GM18861 (cell line): Measurements from ENCODE around the gene LRRC37B.
A peak's percentile ranks its signal among the peaks of the same experiment; 100 is the strongest.
"Not testable (repeated sequence)": the region's sequence is repeated elsewhere in the genome, so short reads cannot be mapped to it uniquely, and the experiment has no call there.

Source experiments
- ATAC-seq: cut with Tn5 transposase; IDR thresholded peaks from one replicate; pipeline ENCODE4 v1.9.1; 2021; ENCODE audit not compliant: unreplicated experiment

The LRRC37B gene

DNA sequence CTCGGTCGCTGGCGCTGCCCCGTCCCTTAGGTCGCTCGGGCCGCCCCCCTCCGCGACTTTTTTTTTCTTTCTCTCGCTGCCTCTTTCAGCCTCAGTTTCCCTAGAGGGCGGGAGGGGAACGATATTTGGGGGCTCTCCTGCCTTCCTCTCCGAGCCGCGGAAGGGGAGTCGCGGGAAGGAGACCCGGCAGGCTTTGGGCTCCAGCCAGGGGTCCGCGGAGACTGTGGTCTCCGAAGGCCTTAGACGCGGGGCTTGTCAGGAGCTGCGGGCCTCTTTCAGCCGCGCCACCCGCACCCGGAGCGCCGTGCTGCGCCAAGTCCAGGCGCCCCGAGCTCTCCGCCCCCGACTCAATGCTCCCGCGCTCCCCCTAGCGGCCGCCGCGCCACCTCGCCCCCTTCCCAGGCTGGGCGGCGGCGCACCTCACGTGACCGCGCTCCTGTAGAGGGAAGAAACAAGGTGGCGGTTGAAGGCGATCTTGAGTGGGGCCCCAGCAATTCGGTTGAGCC lies at the start of gene LRRC37B:
LRRC37B (plus strand) TSS at position 427 of the 506 bp plus-strand sequence. CDS start 14,010 bp downstream, outside the sequence.
- peak; percentile 65 for ATAC-seq

DNA sequence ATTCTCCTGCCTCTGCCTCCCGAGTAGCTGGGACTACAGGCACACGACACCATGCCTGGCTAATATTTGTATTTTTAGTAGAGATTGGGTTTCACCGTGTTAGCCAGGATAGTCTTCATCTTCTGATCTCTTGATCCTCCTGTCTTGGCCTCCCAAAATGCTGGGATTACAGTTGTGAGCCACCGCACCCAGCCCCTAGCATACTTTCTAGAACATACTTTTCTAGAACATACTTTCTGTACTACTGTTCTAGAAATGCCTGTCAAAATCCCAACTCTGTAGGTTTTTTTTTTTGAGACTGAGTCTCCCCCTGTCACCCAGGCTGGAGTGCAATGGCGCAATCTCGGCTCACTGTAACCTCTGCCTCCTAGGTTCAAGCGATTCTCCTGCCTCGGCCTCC lies 43.1 kb upstream of the LRRC37B start:
- ATAC-seq: not testable (repeated sequence)

DNA sequence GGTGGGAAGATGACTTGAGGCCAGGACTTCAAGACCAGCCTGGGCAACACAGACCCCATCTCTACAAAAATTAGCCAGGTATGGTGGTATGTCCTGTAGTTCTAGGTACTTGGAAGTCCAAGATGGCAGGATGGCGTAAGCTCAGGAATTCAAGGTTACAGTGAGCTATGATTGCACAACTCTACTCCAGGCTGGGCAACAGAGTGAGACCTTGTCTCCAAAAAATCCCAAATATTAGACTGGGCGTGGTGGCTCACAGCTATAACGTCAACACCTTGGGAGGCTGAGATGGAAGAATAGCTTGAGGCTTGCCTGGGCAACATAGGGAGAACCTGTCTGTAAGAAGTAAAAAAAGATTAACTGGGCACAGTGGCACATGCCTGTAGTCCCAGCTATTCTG lies 39.5 kb upstream of the LRRC37B start:
- ATAC-seq: no peak

DNA sequence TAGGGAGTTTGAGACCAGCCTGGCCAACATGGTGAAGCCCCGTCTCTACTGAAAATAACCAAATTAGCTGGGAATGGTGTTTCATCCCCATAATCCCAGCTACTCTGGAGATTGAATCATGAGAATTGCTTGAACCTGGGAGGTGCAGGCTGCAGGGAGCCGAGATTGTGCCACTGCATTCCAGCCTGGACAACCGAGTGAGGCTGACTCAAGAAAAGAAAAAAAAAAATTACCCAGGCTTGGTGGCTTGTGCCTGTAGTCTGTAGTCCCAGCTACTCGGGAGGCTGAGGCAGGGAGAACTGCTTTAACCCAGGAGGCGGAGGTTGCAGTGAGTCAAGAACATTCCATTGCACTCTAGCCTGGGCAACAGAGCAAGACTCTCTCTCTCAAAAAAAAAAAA lies 36.8 kb upstream of the LRRC37B start:
- ATAC-seq: not testable (repeated sequence)

DNA sequence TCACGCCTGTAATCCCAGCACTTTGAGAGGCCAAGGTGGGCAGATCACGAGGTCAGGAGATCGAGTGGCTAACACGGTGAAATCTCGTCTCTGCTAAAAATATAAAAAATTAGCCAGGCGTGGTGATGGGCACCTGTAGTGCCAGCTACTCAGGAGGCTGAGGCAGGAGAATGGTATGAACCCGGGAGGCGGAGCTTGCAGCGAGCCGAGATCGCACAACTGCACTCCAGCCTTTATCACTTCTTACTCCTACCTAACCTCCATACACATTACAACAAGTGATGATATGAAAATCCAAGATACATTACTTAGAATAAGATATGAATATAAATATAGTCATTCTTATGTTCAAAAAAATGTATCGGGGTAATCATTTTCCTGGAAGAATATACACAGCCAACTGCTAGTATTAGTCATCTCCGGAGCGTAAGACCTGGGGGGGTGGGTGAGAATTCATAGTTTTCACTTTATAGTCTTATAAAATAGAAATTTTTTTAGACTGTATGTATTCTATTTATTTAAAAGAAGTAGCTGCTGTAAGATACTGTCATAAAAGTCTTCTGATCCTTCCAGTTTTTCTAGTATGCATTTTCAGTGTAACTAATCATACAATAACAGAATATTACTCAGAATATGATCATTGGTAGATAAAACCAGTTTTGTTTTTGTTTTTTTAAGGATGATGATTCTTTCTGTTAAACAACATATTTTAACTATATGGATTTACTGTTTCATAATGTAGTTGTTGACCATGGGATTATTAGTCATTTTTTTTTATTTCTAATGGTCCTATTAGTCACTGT lies 32.7 kb upstream of the LRRC37B start:
- ATAC-seq: not testable (repeated sequence)

DNA sequence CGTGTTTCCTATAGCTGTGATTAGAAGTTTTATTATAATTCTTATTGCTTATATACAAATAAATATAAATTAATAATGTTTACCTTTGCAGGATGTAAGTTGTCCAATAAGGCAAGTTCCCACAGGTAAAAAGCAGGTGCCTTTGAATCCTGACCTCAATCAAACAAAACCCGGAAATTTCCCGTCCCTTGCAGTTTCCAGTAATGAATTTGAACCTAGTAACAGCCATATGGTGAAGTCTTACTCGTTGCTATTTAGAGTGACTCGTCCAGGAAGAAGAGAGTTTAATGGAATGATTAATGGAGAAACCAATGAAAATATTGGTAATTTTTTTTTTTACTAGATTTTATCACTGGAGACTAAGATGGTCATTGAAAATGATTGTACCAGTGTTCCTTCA lies 31.8 kb upstream of the LRRC37B start:
- not testable (repeated sequence) for ATAC-seq

DNA sequence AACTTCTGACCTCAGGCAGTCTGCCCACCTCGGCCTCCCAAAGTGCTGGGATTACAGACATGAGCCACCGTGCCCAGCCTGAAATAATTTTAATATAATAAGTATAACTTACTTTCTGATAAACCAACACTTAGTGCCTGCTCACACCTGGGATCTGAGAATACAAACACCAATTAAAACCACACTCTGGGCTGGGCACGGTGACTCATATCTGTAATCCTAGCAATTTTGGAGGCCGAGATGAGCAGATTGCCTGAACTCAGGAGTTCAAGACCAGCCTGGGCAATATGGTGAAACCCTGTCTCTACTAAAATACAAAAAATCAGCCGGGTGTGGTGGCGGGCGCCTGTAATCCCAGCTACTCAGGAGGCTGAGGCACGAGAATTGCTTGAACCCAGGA lies 15.4 kb upstream of the LRRC37B start:
- ATAC-seq: not testable (repeated sequence)

DNA sequence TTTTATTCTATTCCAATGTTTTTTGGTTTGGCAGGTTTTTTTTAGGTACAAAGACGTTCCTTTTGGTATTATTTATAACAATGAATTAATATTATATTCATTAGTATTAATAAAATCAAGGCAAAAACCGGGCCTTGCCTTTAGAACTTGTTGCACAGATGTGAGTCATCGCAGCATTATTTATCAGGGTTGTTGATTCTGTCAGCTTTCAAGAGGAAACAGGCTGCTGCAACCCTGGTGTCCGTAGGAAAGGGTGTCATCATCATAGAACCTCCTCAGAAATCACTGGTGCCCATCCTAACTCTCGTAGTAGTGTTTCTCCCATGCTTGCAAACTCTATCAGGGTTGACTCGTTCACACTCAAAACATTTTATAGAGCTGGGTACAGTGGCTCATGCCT lies 10.2 kb upstream of the LRRC37B start:
- no peak for ATAC-seq

DNA sequence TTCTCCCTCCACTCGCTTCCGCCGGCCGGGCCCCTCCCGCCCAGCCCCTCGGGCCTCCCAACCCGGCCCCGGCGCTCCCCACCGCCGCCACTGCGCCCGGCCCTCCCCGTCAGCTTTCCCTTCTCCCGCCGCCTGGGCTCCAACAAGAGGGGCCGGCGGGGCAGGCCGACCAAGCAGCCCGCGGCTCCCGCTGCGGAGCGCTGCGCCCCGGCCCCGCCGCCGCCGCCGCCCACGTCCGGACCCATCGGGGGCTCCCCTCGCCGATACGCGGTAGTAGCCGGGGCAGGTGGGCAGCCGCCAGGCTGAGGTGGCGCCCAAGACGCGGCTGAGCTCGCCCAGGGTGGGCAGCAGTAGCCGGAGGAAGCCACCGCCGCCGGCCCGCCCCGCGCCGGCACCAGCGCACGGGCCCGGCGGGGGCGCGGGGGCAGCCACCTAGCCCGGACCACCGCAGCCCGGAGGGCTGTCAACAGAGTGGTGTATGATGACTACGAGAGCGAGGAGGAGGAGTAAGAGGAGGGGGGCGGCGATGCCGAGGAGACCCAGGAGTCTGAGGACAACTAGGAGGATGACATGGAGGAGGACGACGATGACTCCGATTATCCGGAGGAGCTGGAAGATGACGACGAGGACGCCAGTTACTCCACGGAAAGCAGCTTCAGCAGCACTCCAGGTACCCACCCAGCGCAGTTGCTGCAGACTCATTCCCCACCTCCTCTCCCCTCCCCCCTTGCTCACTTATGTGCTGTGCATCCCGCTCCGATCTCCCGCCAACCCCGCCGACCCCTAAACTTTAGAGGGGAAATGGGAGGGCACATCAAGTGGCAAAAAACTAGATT lies 498 bp downstream of the LRRC37B start:
- ATAC-seq: peak; percentile 22

DNA sequence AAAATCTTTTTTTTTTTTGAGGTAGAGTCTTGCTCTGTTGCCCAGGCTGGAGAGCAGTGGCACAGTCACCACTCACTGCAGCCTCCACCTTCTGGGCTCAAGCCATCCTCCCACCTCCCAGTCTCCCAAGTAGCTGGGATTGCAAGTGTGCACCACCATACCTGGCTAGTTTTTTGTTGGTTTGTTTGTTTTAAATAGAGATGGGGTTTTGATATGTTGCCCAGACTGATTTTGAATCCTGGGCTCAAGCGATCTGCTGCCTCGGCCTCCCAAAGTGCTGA lies 2.0 kb downstream of the LRRC37B start:
- ATAC-seq: no peak

DNA sequence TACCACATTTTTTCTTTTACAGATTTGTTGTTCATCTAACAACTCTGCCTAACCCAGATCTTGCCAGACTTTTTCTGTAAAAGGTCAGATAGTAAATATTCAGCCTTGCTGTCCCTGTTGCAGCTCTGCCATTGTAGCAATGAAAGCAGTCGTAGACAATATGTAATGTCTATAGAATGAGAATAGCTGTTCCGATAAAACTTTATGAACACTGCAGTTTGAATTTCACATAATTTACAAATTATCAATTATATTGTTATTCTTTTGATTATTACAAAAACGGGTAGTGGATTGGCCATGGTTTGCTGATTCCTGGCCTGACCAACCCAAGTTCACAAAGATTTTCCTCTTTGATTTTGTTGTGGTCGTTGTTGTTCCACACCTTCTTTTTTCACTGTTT lies 2.9 kb downstream of the LRRC37B start:
- no peak for ATAC-seq

DNA sequence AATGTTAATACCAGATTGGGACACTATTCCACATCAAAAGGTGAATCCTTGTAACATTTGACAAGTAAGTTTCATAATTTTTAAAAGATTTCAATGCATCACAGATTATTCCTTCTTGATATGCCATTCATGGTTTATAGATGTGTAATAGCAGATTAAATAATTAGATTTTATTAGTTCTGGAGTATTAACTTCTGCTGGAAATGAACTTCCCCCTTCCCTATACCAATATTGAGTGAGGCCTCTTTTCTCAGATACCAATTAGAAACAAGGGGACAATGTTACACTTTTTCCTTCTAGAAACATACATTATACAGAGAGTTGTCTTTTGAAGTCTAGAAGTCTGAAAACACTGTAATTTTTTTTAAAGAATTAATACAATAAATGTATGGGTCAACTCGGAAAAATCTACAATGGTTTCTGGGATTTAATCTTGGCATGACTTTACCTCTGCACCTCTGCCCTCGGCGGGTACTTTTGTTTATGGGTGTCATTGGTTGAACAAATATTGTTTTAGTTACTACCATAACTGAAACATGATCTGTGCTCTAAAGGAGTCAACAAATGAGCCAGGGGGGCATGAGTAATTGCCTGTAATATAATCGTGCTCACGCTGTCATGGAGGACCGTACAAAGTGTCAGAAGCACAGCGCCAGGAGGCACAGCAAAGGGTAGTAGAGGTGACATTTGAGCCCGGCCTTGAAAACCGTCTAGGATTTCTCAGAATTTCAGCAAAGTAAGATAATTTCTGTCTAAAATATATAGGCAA lies 8.2 kb downstream of the LRRC37B start:
- no peak for ATAC-seq

DNA sequence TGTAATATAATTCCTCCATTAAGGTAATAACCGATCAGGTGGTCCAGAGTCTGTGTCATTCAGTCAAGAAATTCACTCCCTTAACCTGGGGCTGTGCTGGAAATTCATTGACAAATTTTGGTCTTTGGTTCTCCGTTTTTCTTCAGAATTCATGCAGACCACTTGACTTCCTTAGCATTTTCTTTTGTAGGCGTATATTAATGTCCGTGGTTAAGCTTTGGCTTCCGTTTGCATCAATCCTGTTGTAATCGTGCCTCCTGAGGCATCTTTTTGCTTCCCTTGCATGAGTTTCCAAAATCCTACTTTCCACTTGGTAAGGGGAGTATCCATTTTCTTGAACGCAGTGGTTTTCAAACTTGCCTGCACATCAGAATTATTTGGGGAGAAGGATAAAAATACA lies 9.0 kb downstream of the LRRC37B start:
- ATAC-seq: no peak

DNA sequence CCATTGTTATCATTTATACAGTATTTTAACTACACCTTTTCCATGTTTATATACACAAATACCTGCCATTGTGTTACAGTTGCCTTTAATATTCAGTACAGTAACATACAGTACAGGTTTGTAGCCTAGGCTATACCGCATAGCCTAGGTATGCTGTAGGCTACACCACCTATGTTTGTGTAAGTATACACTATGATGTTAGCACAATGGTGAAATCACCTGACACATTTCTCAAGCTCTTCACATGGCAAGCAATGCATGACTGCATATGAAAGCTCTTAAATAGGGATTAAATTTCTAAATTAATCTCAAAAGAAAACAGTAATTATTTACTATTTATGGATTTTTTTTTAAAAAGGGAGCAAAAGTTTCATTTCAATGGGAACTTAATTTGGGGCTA lies 12.0 kb downstream of the LRRC37B start:
- no peak for ATAC-seq

DNA sequence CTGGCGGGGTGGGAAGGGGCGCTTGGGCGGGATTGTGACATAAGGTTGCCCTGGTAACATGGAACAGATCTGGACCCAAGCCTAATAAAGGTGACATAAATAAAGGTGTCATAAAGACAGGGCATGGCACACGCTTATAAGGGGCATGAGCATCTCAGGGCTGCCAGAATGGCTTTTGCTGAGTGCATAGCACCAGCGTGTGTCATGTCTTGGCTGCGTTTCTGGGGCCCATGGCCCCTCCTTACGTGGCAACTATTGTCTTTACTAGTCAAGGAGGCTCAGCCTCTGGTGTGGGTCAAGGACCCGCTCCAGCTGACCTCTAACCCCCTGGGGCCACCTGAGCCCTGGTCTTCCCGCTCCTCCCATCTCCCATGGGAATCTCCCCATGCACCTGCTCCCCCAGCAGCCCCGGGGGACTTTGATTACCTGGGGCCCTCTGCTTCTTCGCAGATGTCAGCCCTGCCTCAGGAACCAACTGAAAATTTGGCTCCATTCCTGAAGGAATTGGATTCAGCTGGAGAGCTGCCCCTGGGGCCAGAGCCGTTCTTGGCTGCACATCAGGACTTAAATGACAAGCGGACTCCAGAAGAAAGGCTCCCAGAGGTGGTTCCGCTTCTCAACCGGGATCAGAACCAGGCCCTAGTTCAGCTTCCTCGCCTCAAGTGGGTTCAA lies 13.9 kb downstream of the LRRC37B start:
- no peak for ATAC-seq

DNA sequence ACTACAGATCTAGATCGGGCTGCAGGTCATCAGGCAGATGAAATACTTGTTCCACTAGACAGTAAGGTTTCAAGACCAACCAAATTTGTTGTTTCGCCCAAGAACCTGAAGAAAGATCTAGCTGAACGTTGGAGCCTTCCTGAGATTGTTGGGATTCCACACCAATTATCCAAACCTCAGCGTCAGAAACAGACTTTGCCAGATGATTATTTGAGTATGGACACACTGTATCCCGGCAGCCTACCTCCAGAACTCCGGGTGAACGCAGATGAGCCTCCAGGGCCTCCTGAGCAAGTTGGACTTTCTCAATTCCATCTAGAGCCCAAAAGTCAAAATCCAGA lies 14.4 kb downstream of the LRRC37B start:
- no peak for ATAC-seq

DNA sequence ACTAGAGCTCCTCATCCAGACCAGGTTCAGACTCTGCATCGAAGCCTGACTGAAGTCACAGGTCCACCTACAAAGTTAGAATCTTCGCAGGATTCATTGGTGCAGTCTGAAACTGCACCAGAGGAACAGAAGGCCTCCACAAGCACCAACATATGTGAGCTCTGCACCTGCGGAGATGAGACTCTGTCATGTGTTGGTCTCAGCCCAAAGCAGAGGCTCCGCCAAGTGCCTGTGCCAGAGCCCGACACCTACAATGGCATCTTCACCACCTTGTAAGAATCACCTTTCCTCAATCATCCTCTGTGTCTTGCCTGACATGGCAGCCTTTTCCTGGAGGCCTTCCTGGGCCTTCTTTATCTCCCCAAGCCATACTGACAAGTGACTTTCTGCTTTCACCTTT lies 15.4 kb downstream of the LRRC37B start:
- ATAC-seq: not testable (repeated sequence)

DNA sequence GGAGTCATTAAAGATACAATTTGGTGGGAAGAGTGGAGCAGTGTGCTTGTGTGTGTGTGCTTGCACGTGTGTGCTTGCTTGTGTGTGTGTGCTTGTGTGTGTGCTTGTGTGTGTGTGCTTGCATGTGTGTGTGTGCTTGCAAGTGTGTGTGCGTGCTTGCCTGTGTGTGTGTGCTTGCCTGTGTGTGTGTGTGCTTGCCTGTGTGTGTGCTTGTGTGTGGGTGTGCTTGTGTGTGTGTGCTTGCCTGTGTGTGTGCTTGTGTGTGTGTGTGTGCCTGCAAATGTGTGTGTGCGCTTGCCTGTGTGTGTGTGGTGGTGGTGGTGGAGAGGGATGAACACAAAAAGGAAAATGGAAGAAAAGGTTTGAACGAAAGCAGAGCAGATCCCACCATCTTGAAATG lies 20.1 kb downstream of the LRRC37B start:
- ATAC-seq: not testable (repeated sequence)

DNA sequence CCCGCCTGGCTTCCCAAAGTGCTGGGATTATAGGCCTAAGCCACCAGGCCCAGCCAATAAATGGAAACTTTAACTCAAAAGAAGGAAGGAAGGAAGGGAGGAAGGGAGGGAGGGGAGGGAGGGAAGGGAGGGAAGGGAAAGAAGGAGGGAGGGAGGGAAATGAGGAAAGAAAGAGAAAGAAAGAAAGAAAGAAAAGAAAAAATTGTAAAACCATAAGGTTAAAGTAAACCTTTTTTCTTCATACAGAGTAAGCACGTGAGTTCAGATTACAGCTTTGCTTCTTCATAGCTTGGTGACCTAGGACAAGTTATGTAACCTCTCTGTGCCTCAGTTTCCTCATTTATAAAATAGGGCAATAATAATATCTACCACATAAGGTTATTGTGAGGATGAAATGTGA lies 26.0 kb downstream of the LRRC37B start:
- no peak for ATAC-seq

DNA sequence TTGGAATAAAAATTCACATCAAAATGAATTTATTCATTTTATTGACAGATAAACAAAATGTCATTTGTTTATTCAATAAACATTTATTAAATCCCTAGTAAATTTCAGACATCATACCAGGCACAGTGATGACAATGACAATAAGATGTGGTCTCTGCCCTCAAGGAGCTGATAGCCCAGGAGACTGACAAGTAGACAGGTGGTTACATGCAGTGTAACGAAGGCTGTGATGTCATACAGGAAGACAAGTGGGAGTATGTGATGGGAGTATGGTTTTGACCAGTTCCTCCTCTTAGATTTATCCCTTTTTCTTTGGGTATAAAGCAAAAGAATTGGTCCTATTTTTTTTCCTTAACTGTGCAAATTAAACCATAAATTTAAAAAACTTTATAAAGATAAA lies 26.6 kb downstream of the LRRC37B start:
- ATAC-seq: not testable (repeated sequence)

DNA sequence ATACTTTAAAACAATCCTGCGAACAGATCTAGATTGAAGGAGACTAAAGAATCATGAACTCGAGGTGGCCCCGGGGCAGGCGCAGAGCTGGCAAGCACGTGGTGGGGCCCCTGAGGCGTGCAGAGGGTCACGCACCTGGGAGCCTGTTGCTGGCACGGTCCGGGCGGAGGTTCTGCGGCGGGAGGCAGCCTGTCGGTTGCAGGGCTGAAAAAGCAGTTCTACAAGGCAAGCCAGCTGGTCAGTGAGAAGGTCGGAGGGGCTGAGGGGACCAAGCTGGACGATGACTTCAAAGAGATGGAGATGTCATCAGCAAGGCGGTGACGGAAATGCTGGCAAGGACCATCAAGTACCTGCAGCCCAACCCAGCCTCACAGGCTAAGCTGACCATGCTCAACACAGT lies 33.1 kb downstream of the LRRC37B start:
- ATAC-seq: not testable (repeated sequence)
